ENCODE results near the gene TPSAB1.

The TPSAB1 gene

DNA sequence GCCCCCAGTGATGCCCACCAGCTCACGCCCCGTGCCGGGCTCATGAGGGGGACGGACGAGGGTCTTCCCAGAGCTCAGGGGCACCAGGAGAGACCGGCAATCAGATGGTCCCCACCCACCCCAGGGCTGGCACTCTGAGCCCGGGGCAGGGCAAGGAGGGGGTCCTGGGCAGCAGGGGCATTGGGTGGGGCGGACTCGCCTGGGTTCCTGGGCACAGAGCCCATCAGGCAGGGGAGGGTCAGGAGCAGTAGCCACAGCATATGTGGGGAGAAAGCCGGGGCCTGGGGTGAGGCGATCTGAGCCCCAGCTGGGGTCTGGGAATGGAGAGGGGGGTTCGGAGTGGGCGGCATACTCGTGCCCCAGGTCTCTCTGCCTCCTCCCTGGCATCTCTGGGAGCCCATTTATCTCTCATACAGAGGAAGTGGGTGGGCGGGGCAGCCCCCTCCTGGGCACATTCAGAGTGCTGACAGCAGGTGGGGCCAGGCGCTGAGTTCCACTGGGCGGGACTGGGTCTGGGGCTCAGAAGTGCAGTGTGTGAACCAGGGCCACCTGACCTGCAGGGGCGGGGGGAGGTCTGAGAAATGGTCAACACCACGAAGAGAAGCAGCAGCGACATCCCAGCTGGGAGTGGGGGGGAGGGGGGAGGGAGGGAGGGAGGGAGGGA lies 48.4 kb downstream of the TPSAB1 start:
- no peak for DNase-seq

DNA sequence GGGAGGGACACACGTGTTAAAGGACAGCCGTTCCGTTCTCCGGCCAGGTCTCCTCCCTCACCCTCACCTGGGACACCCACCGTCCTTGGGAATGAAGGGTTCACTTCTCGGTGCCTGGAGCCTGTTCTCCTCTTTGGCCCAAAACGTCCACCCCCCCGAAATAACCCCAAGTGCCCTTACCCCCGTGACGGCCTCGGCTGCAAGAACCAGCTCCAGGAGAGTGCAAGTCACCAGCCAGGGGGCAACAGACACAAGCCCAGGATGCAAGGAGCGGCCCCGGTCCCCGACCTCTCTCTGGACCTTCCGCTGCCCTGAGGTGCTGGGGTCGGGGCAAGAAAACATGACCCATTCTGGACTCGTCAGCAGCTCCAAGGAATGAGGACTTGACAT lies 49.0 kb downstream of the TPSAB1 start:
- no peak for DNase-seq

DNA sequence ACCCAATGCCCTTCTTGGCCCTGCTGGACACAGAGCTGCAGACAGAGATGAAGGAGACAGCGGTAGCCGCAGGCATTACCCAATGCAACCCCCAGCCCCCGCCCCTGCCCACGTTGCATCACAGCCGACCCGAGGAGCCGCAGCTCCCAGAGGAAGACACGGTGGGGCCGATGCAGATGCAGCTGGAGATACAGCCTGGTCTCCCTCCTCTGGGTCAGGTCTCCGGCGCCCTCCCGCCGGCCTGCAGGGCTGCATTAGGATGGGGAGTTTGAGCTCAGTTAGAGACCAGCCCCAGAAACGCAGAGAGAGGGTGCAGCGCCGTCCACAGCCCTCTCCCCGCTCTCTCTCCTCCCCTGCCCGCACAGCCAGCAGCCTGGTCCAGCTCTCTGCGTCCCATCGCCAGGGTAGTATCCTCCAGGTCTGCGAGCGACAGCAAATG lies 49.6 kb downstream of the TPSAB1 start:
- DNase-seq = no peak

DNA sequence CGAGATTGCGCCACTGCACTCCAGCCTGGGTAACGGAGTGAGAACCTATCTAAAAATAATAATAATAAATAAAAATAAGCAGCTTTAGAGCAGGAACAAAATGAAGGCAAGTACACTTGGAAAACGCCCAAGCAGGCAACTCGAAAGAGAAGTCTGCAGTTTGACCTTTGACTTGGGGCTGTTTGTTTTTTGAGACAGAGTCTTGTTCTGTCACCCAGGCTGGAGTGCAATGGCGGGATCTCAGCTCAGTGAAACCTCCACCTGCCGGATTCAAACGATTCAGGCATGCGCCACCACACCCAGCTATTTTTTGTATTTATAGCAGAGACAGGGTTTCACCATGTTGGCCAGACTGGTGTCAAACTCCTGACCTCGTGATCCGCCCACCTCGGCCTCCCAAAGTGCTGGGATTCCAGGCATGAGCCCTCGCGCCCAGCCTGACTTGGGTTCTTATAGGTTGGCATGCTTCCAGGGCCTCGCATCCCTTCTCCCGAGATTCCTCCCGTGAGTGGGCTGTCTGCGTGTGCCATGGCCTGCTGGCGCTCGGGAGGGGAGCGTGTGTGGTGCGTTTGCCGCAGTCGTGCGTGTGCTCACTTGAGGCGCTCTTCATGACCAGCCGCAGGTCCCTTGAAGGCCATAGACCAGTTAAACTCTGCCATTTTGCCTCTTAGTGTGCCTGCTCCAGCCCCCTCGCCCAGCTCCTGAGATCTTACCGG lies 50.5 kb downstream of the TPSAB1 start:
- no peak for DNase-seq

DNA sequence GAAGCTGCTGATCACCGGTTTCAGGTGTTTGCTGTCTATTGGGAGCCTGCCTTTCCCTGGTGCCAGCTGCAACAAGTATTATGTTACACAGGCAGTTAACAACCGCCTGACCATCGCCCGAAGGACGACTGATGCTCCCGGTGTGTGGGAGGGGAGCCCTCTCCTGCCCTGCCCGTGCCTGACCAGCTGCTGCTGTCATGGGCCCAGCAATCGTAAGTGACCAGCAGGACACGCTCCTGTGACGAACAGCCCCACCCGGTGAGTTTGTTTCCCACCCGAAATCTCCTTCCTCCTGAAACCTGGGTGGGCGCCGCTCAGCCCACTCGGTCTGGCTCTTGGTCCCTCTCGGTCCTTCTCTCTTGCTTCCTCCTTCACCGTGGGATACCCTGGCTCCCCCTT lies 51.1 kb downstream of the TPSAB1 start:
- DNase-seq = no peak
